H1 (cell line): ENCODE measurements around the gene PCDHB12.

Experiments
- CBX8 ChIP-seq: fragments of 300-800, 300-1000 bp; sonication (generic); IDR thresholded peaks from 2 replicates; pipeline ENCODE4 v1.7.1; 2016; ENCODE audit warnings: low read depth, low read length, borderline replicate concordance
- CTCF ChIP-seq, 3 experiments: IDR thresholded peaks; 1 replicate in 2 of 3; 2 replicates in 1 of 3; pipeline versions ENCODE4 v1.5.1 to v1.6.1; 2011; ENCODE audit warnings: low read length in 3 of 3, mild to moderate bottlenecking in 3 of 3, inconsistent platforms in 2 of 3, low read depth in 1 of 3, moderate library complexity in 1 of 3; ENCODE audit not compliant: insufficient read depth in 1 of 3; ENCODE audit errors: control extremely low read depth in 1 of 3

DNA sequence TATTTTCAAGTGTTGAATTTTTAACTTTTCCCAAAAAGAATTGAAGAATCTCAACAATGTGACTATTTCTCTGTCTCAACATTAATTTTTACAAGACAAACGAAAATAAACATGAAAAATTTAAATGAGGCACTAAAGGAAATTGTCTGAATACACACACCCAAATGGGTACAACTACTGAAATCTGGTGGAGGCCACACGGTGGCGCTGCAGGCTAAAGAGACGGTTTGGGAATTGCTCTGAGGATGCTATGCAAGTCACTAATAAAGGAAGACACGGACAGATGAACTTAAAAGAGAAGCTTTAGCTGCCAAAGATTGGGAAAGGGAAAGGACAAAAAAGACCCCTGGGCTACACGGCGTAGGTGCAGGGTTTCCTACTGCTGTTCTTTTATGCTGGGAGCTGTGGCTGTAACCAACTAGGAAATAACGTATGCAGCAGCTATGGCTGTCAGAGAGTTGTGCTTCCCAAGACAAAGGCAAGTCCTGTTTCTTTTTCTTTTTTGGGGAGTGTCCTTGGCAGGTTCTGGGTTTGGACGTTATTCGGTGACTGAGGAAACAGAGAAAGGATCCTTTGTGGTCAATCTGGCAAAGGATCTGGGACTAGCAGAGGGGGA, 16.3 kb upstream of the PCDHB12 start, which contains the start of gene PCDHB10:
- peak; percentile 72 to 83 (median 83) for TF ChIP-seq CTCF (IDR thresholded peaks at IDR 0.05; ENCODE audit: control extremely low read depth in 1 of 3, insufficient read depth in 1 of 3, low read depth in 1 of 3, low read length in 3 of 3)
- no peak for TF ChIP-seq CBX8
